H9 (cell line): ENCODE measurements around the gene HMGCS2. TPM values are rescaled to one million over a fixed set of nuclear protein-coding genes. Genes with fewer than 3 reads are reported as not detected.

Experiments used
- DNase-seq: peaks from one replicate; pipeline ENCODE4 v3.0.0-alpha.2; 2017
- H2AFZ ChIP-seq: one replicate; pipeline ENCODE4 v1.6.1; 2013; ENCODE audit warnings: mild to moderate bottlenecking, low read length, control low read depth, moderate library complexity
- H2AK5ac ChIP-seq: 2 replicates; pipeline ENCODE4 v1.6.1; 2013; ENCODE audit warnings: low read length, control low read depth, mixed read lengths; ENCODE audit not compliant: insufficient read length
- H2BK120ac ChIP-seq: one replicate; pipeline ENCODE4 v1.6.1; 2013; ENCODE audit warnings: low read depth, mild to moderate bottlenecking, low read length, control low read depth, inconsistent platforms; ENCODE audit not compliant: poor library complexity, severe bottlenecking
- H2BK12ac ChIP-seq: 2 replicates; pipeline ENCODE4 v1.6.1; 2013; ENCODE audit warnings: low read length, control low read depth, mixed read lengths, low read depth; ENCODE audit not compliant: insufficient read length
- H2BK15ac ChIP-seq: 2 replicates; pipeline ENCODE4 v1.6.1; 2013; ENCODE audit warnings: low read depth, low read length, control low read depth
- H2BK20ac ChIP-seq: one replicate; pipeline ENCODE4 v1.6.1; 2013; ENCODE audit warnings: low read depth, mild to moderate bottlenecking, low read length, control low read depth, inconsistent platforms; ENCODE audit not compliant: poor library complexity, severe bottlenecking
- H2BK5ac ChIP-seq: 2 replicates; pipeline ENCODE4 v1.6.1; 2013; ENCODE audit warnings: low read length, control low read depth, mixed read lengths; ENCODE audit not compliant: insufficient read length
- H3K14ac ChIP-seq: 2 replicates; pipeline ENCODE4 v1.6.1; 2013; ENCODE audit warnings: low read length, control low read depth; ENCODE audit not compliant: insufficient read depth
- H3K18ac ChIP-seq: 2 replicates; pipeline ENCODE4 v1.6.1; 2013; ENCODE audit warnings: low read depth, mild to moderate bottlenecking, mixed read lengths, low read length, control low read depth; ENCODE audit not compliant: insufficient read length
- H3K23ac ChIP-seq: 2 replicates; pipeline ENCODE4 v1.6.1; 2013; ENCODE audit warnings: low read length, control low read depth, mixed read lengths, low read depth; ENCODE audit not compliant: insufficient read length
- H3K23me2 ChIP-seq: 2 replicates; pipeline ENCODE4 v1.6.1; 2013; ENCODE audit warnings: low read depth, mild to moderate bottlenecking, mixed read lengths, low read length, control low read depth; ENCODE audit not compliant: insufficient read length, poor library complexity, severe bottlenecking
- H3K27ac ChIP-seq: 2 replicates; pipeline ENCODE4 v1.5.1; 2013; ENCODE audit warnings: low read length, control low read depth, mixed read lengths, low read depth; ENCODE audit not compliant: insufficient read length
- H3K27me3 ChIP-seq: 2 replicates; pipeline ENCODE4 v1.6.1; 2013; ENCODE audit warnings: low read length, control low read depth, inconsistent platforms; ENCODE audit not compliant: insufficient read depth
- H3K4ac ChIP-seq: 2 replicates; pipeline ENCODE4 v1.6.1; 2013; ENCODE audit warnings: low read depth, mild to moderate bottlenecking, control low read depth, inconsistent platforms, low read length, moderate library complexity
- H3K4me1 ChIP-seq: 2 replicates; pipeline ENCODE4 v1.6.1; 2013; ENCODE audit warnings: low read length, control low read depth, inconsistent platforms; ENCODE audit not compliant: insufficient read depth
- H3K4me2 ChIP-seq: 2 replicates; pipeline ENCODE4 v1.6.1; 2013; ENCODE audit warnings: low read length, control low read depth, mixed read lengths; ENCODE audit not compliant: insufficient read length, insufficient read depth
- H3K56ac ChIP-seq: 2 replicates; pipeline ENCODE4 v1.6.1; 2013; ENCODE audit warnings: low read depth, mild to moderate bottlenecking, mixed read lengths, low read length, control low read depth; ENCODE audit not compliant: insufficient read length
- H3K79me1 ChIP-seq: 2 replicates; pipeline ENCODE4 v1.6.1; 2013; ENCODE audit warnings: low read depth, mild to moderate bottlenecking, moderate library complexity, low read length, control low read depth, inconsistent platforms; ENCODE audit not compliant: insufficient read depth, poor library complexity, severe bottlenecking
- H3K79me2 ChIP-seq: 2 replicates; pipeline ENCODE4 v1.6.1; 2013; ENCODE audit warnings: low read length, control low read depth, inconsistent platforms; ENCODE audit not compliant: insufficient read depth
- H3K9ac ChIP-seq: 2 replicates; pipeline ENCODE4 v1.6.1; 2013; ENCODE audit warnings: low read length, control low read depth, mixed read lengths; ENCODE audit not compliant: insufficient read length; ENCODE audit errors: extremely low read depth
- H3K9me3 ChIP-seq: one replicate; pipeline ENCODE4 v1.6.1; 2013; ENCODE audit warnings: low read depth, low read length, inconsistent platforms; ENCODE audit not compliant: control insufficient read depth
- H3T11ph ChIP-seq: one replicate; pipeline ENCODE4 v1.6.1; 2013; ENCODE audit warnings: mild to moderate bottlenecking, low read length, control low read depth, inconsistent platforms
- H4K20me1 ChIP-seq: one replicate; pipeline ENCODE4 v1.6.1; 2013; ENCODE audit not compliant: control insufficient read depth, insufficient read length, insufficient read depth
- H4K5ac ChIP-seq: 2 replicates; pipeline ENCODE4 v1.6.1; 2013; ENCODE audit warnings: low read depth, mild to moderate bottlenecking, mixed read lengths, low read length, control low read depth; ENCODE audit not compliant: insufficient read length
- H4K8ac ChIP-seq: replicated peaks from 2 replicates; pipeline ENCODE4 v1.6.1; 2013; ENCODE audit warnings: low read length, control low read depth, mixed read lengths, low read depth; ENCODE audit not compliant: insufficient read length
- H4K91ac ChIP-seq: 2 replicates; pipeline ENCODE4 v1.6.1; 2013; ENCODE audit warnings: low read depth, mild to moderate bottlenecking, moderate library complexity, mixed read lengths, low read length, control low read depth; ENCODE audit not compliant: insufficient read length
- H3K27ac Mint-ChIP-seq, 3 experiments: 2 replicates in 2 of 3; 3 replicates in 1 of 3; pipeline ENCODE4 v1.8.0; 2020 to 2021; ENCODE audit warnings: mixed read lengths in 3 of 3, mild to moderate bottlenecking in 1 of 3, moderate library complexity in 1 of 3
- H3K27me3 Mint-ChIP-seq: 2 replicates; pipeline ENCODE4 v1.8.0; 2021; ENCODE audit warnings: low read depth, mild to moderate bottlenecking, moderate library complexity, mixed read lengths
- H3K36me3 Mint-ChIP-seq, 3 experiments: 2 replicates in 2 of 3; 3 replicates in 1 of 3; pipeline ENCODE4 v1.8.0; 2020 to 2021; ENCODE audit warnings: low read depth in 3 of 3, mixed read lengths in 3 of 3; ENCODE audit not compliant: insufficient read depth in 1 of 3
- H3K4me1 Mint-ChIP-seq, 2 experiments: 2 replicates each; pipeline ENCODE4 v1.8.0; 2020; ENCODE audit warnings: mixed read lengths in 2 of 2
- H3K4me3 Mint-ChIP-seq, 2 experiments: 2 replicates in 1 of 2; 3 replicates in 1 of 2; pipeline ENCODE4 v1.8.0; 2020 to 2021; ENCODE audit warnings: mild to moderate bottlenecking in 2 of 2, mixed read lengths in 2 of 2, moderate library complexity in 1 of 2
- H3K9me3 Mint-ChIP-seq, 2 experiments: 2 replicates in 1 of 2; 3 replicates in 1 of 2; pipeline ENCODE4 v1.8.0; 2020; ENCODE audit warnings: mild to moderate bottlenecking in 2 of 2, mixed read lengths in 2 of 2, moderate library complexity in 1 of 2
- CTCF ChIP-seq: fragments of 200-600 bp; sonication (generic); conservative IDR thresholded peaks from 3 replicates; pipeline ENCODE4 v1.8.0; 2021; ENCODE audit warnings: antibody characterized with exemption, mild to moderate bottlenecking
- WGBS: extraction: QIAGEN DNeasy Blood & Tissue Kit; methylation state at CpG from one replicate; pipeline ENCODE4 v1.1.7; 2013; ENCODE audit warnings: missing lambda C conversion rate, low lambda C conversion rate, mixed read lengths; ENCODE audit not compliant: insufficient read length; ENCODE audit errors: extremely low coverage; 5-methylcytosine and 5-hydroxymethylcytosine counted together
- total RNA-seq: library from RNA; stranded (reverse); gene quantifications from 2 replicates; pipeline ENCODE4 v1.2.1, GENCODE V29; 2021

Gene HMGCS2
- total RNA-seq, 1 experiment from 2014 or later = not detected

GRCh38 chr1:119799003-119799402 is 30.3 kb upstream of the HMGCS2 start:
- DNase-seq = no peak
- Histone ChIP-seq H2BK5ac (no peak overlapping the region), H3K9me3 (no peaks in the 10 kb centered on the region), H3K23me2 (no peaks in the 10 kb centered on the region), H4K20me1 (no peaks in the 10 kb centered on the region), H4K91ac (no peak overlapping the region), H3K9ac (no peak overlapping the region), H3K18ac (no peak overlapping the region), H3K23ac (no peak overlapping the region), H4K5ac (no peak overlapping the region), H3K4ac (no peak overlapping the region), H2AK5ac (no peak overlapping the region), H2BK12ac (no peak overlapping the region), H3K27me3 (no peaks in the 10 kb centered on the region), H3K27ac (no peak overlapping the region), H3K56ac (no peak overlapping the region), H3K79me1 (no peaks in the 10 kb centered on the region), H3K4me1 (no peaks in the 10 kb centered on the region), H3T11ph (no peak overlapping the region), H2BK120ac (no peak overlapping the region), H3K79me2 (no peaks in the 10 kb centered on the region), H2BK20ac (no peak overlapping the region), H3K4me2 (no peak overlapping the region), H2BK15ac (no peak overlapping the region), H2AFZ (no peak overlapping the region), H4K8ac (no peak overlapping the region), H3K14ac (no peak overlapping the region)
- Mint-ChIP-seq H3K4me1 (peaks cover 3 to 4% of the 10 kb centered on the region in 2 experiments; a peak in 1 of 4 replicates), H3K36me3 (no peaks in the 10 kb centered on the region), H3K27me3 (peaks cover 2% of the 10 kb centered on the region; the same call in 1 of the 2 replicates), H3K9me3 (no peaks in the 10 kb centered on the region), H3K27ac (no peak overlapping the region), H3K4me3 (no peak overlapping the region)
- no peak for TF ChIP-seq CTCF
- no CpG with 5 or more reads among the region's 4 CpGs for WGBS
